WTC11 (cell line): ENCODE measurements around the gene PLXNA1. TPM values are rescaled to one million over a fixed set of nuclear protein-coding genes. Genes with fewer than 3 reads are reported as not detected.

Source experiments
- ATAC-seq: fragments of 200-7000 bp; cut with Tn5 transposase; 2 replicates; pipeline ENCODE4 v1.10.0; 2021; ENCODE audit warnings: mild to moderate bottlenecking, moderate library complexity
- CTCF ChIA-PET: fragments of 300-600 bp; sonication (Branson Sonifier 250); formaldehyde crosslinking; loops from one replicate; lab custom pipeline; 2021; ENCODE audit warnings: antibody characterized with exemption; lab: Charles Lee
- POLR2A ChIA-PET: fragments of 350-600 bp; sonication (Branson Sonifier 250); formaldehyde crosslinking; loops from one replicate; lab custom pipeline; 2021; ENCODE audit warnings: antibody characterized with exemption; lab: Charles Lee
- DNase-seq: peaks from one replicate; pipeline ENCODE4 v3.0.0; 2021; ENCODE audit warnings: low spot score
- H3K27ac Mint-ChIP-seq: 2 replicates; pipeline ENCODE4 v1.8.0; 2021; ENCODE audit warnings: mixed read lengths
- H3K27me3 Mint-ChIP-seq: 2 replicates; pipeline ENCODE4 v1.8.0; 2021; ENCODE audit warnings: low read depth, mild to moderate bottlenecking, moderate library complexity, mixed read lengths
- H3K36me3 Mint-ChIP-seq: 2 replicates; pipeline ENCODE4 v1.8.0; 2021; ENCODE audit warnings: mixed read lengths
- H3K4me1 Mint-ChIP-seq: 2 replicates; pipeline ENCODE4 v1.8.0; 2022; ENCODE audit warnings: mixed read lengths
- H3K4me3 Mint-ChIP-seq: 2 replicates; pipeline ENCODE4 v1.8.0; 2021; ENCODE audit warnings: mild to moderate bottlenecking, moderate library complexity, mixed read lengths
- H3K9me3 Mint-ChIP-seq: 2 replicates; pipeline ENCODE4 v1.8.0; 2021; ENCODE audit warnings: mixed read lengths
- ELF4 ChIP-seq: sonication (generic); formaldehyde crosslinking; IDR thresholded peaks from 2 replicates; pipeline ENCODE4 v1.8.1; 2022; ENCODE audit warnings: low read depth, mild to moderate bottlenecking, moderate library complexity, missing genetic modification reagents
- MXD4 ChIP-seq: fragments of 250-450 bp; sonication (Bioruptor Pico); IDR thresholded peaks from 2 replicates; pipeline ENCODE4 v1.8.0; 2021; ENCODE audit warnings: mild to moderate bottlenecking, moderate library complexity, borderline replicate concordance
- MYBL2 ChIP-seq: sonication (generic); formaldehyde crosslinking; IDR thresholded peaks from 2 replicates; pipeline ENCODE4 v1.8.1; 2023; ENCODE audit warnings: mild to moderate bottlenecking, moderate library complexity, missing genetic modification reagents
- NFE2L1 ChIP-seq: sonication (generic); formaldehyde crosslinking; IDR thresholded peaks from 2 replicates; pipeline ENCODE4 v1.8.1; 2023; ENCODE audit warnings: missing genetic modification reagents
- NR3C1 ChIP-seq: sonication (generic); formaldehyde crosslinking; conservative IDR thresholded peaks from 2 replicates; pipeline ENCODE4 v1.8.1; 2023; ENCODE audit warnings: low read depth, mild to moderate bottlenecking, missing genetic modification reagents
- OVOL2 ChIP-seq: fragments of 250-450 bp; sonication (Bioruptor Pico); IDR thresholded peaks from 2 replicates; pipeline ENCODE4 v1.9.0; 2021; ENCODE audit warnings: mild to moderate bottlenecking, borderline replicate concordance
- PRRX2 ChIP-seq: fragments of 250-450 bp; sonication (Bioruptor Pico); IDR thresholded peaks from 2 replicates; pipeline ENCODE4 v1.8.0; 2021; ENCODE audit warnings: mild to moderate bottlenecking
- SMAD4 ChIP-seq: sonication (generic); formaldehyde crosslinking; IDR thresholded peaks from 2 replicates; pipeline ENCODE4 v1.8.0; 2022; ENCODE audit warnings: mild to moderate bottlenecking, missing genetic modification reagents
- TEAD4 ChIP-seq: sonication (generic); formaldehyde crosslinking; IDR thresholded peaks from 2 replicates; pipeline ENCODE4 v1.8.0; 2022; ENCODE audit warnings: mild to moderate bottlenecking, missing genetic modification reagents
- ZNF138 ChIP-seq: sonication (generic); formaldehyde crosslinking; conservative IDR thresholded peaks from 2 replicates; pipeline ENCODE4 v1.8.1; 2022; ENCODE audit warnings: mild to moderate bottlenecking, moderate library complexity, missing genetic modification reagents
- ZNF416 ChIP-seq: fragments of 250-450 bp; sonication (Bioruptor Pico); IDR thresholded peaks from 2 replicates; pipeline ENCODE4 v1.9.0; 2021; ENCODE audit warnings: mild to moderate bottlenecking, inconsistent platforms
- total RNA-seq: library from RNA; stranded (reverse); gene quantifications from 3 replicates; pipeline ENCODE4 v1.2.3, GENCODE V29; 2021
- TF ChIP-seq, protein P1 (sequence below): sonication (generic); formaldehyde crosslinking; IDR thresholded peaks from 2 replicates; pipeline ENCODE4 v1.8.1; 2023; ENCODE audit warnings: mild to moderate bottlenecking, missing genetic modification reagents, moderate library complexity
- TF ChIP-seq, protein P2 (sequence below): sonication (generic); formaldehyde crosslinking; IDR thresholded peaks from 2 replicates; pipeline ENCODE4 v1.8.0; 2022; ENCODE audit warnings: missing genetic modification reagents
- TF ChIP-seq, protein P3 (sequence below): fragments of 250-450 bp; sonication (Bioruptor Pico); IDR thresholded peaks from 2 replicates; pipeline ENCODE4 v1.9.0; 2021; ENCODE audit warnings: moderate library complexity, mild to moderate bottlenecking, inconsistent platforms, borderline replicate concordance
- TF ChIP-seq, protein P4 (sequence below): fragments of 250-450 bp; sonication (Bioruptor Pico); IDR thresholded peaks from 2 replicates; pipeline ENCODE4 v1.9.0; 2021; ENCODE audit warnings: mild to moderate bottlenecking
- TF ChIP-seq, protein P5 (sequence below): sonication (generic); formaldehyde crosslinking; IDR thresholded peaks from 2 replicates; pipeline ENCODE4 v1.8.1; 2023; ENCODE audit warnings: mild to moderate bottlenecking, moderate library complexity, missing genetic modification reagents
- TF ChIP-seq, protein P6 (sequence below): sonication (generic); formaldehyde crosslinking; IDR thresholded peaks from 2 replicates; pipeline ENCODE4 v1.8.0; 2022; ENCODE audit warnings: mild to moderate bottlenecking, missing genetic modification reagents

Gene PLXNA1
- total RNA-seq, 1 experiment from 2014 or later = 53.8 TPM

DNA sequence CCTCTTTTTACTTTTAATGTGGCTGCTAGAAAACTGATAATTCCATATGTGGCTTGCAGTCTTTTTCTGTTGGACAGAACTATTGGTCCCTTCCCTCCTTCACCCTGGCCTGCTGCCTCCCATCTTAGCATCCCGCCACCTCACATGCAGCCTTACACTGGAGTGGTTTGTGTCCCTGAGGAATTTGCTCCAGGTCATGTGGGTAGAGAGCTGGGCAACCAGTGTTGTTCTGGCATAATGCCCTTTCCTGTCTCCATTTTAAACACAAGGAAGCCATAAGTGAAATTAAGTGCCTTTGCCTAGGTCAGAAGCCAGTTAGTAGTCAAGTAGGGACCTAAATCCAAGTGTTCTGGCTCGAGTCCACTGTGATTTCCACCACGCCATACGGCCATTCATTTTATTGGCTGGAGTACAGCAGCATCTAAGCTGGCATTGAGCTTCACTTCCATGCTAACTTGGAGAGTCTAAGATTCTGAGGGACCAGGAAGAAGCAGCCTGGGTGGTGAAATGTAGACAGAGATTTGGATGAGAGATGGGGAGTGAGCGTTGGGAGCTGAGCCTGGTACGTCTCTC is 46.0 kb upstream of the PLXNA1 start:
- Mint-ChIP-seq H3K27ac (no peak overlapping the region), H3K27me3 (no peaks in the 10 kb centered on the region), H3K36me3 (no peaks in the 10 kb centered on the region), H3K9me3 (no peaks in the 10 kb centered on the region), H3K4me1 (peaks cover 6% of the 10 kb centered on the region), H3K4me3 (no peak overlapping the region)
- POLR2A ChIA-PET = no interaction called here
- ATAC-seq (no peak), DNase-seq (no peak)
- TF ChIP-seq, protein P1, sequence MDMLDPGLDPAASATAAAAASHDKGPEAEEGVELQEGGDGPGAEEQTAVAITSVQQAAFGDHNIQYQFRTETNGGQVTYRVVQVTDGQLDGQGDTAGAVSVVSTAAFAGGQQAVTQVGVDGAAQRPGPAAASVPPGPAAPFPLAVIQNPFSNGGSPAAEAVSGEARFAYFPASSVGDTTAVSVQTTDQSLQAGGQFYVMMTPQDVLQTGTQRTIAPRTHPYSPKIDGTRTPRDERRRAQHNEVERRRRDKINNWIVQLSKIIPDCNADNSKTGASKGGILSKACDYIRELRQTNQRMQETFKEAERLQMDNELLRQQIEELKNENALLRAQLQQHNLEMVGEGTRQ (CRISPR knock-in tag) = no peak
- TF ChIP-seq, protein P2, sequence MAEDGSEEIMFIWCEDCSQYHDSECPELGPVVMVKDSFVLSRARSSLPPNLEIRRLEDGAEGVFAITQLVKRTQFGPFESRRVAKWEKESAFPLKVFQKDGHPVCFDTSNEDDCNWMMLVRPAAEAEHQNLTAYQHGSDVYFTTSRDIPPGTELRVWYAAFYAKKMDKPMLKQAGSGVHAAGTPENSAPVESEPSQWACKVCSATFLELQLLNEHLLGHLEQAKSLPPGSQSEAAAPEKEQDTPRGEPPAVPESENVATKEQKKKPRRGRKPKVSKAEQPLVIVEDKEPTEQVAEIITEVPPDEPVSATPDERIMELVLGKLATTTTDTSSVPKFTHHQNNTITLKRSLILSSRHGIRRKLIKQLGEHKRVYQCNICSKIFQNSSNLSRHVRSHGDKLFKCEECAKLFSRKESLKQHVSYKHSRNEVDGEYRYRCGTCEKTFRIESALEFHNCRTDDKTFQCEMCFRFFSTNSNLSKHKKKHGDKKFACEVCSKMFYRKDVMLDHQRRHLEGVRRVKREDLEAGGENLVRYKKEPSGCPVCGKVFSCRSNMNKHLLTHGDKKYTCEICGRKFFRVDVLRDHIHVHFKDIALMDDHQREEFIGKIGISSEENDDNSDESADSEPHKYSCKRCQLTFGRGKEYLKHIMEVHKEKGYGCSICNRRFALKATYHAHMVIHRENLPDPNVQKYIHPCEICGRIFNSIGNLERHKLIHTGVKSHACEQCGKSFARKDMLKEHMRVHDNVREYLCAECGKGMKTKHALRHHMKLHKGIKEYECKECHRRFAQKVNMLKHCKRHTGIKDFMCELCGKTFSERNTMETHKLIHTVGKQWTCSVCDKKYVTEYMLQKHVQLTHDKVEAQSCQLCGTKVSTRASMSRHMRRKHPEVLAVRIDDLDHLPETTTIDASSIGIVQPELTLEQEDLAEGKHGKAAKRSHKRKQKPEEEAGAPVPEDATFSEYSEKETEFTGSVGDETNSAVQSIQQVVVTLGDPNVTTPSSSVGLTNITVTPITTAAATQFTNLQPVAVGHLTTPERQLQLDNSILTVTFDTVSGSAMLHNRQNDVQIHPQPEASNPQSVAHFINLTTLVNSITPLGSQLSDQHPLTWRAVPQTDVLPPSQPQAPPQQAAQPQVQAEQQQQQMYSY (CRISPR knock-in tag) = no peak
- no peak for TF ChIP-seq NFE2L1
- TF ChIP-seq, protein P3, sequence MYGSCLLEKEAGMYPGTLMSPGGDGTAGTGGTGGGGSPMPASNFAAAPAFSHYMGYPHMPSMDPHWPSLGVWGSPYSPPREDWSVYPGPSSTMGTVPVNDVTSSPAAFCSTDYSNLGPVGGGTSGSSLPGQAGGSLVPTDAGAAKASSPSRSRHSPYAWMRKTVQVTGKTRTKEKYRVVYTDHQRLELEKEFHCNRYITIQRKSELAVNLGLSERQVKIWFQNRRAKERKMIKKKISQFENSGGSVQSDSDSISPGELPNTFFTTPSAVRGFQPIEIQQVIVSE (CRISPR knock-in tag) = no peak
- TF ChIP-seq OVOL2 = no peak
- no peak for TF ChIP-seq PRRX2 (CRISPR knock-in tag)
- TF ChIP-seq, protein P4, sequence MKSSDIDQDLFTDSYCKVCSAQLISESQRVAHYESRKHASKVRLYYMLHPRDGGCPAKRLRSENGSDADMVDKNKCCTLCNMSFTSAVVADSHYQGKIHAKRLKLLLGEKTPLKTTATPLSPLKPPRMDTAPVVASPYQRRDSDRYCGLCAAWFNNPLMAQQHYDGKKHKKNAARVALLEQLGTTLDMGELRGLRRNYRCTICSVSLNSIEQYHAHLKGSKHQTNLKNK (CRISPR knock-in tag) = no peak
- TF ChIP-seq SMAD4 (CRISPR knock-in tag) = no peak
- no peak for TF ChIP-seq MYBL2 (CRISPR knock-in tag)
- TF ChIP-seq NR3C1 (CRISPR knock-in tag) = no peak
- TF ChIP-seq, protein P5, sequence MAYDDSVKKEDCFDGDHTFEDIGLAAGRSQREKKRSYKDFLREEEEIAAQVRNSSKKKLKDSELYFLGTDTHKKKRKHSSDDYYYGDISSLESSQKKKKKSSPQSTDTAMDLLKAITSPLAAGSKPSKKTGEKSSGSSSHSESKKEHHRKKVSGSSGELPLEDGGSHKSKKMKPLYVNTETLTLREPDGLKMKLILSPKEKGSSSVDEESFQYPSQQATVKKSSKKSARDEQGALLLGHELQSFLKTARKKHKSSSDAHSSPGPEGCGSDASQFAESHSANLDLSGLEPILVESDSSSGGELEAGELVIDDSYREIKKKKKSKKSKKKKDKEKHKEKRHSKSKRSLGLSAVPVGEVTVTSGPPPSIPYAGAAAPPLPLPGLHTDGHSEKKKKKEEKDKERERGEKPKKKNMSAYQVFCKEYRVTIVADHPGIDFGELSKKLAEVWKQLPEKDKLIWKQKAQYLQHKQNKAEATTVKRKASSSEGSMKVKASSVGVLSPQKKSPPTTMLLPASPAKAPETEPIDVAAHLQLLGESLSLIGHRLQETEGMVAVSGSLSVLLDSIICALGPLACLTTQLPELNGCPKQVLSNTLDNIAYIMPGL (CRISPR knock-in tag) = no peak
- no peak for TF ChIP-seq ELF4
- no peak for TF ChIP-seq TEAD4 (CRISPR knock-in tag)
- no peak for TF ChIP-seq ZNF416 (CRISPR knock-in tag)
- no peak for TF ChIP-seq MXD4 (CRISPR knock-in tag)
- no peak for TF ChIP-seq ZNF138
- TF ChIP-seq, protein P6, sequence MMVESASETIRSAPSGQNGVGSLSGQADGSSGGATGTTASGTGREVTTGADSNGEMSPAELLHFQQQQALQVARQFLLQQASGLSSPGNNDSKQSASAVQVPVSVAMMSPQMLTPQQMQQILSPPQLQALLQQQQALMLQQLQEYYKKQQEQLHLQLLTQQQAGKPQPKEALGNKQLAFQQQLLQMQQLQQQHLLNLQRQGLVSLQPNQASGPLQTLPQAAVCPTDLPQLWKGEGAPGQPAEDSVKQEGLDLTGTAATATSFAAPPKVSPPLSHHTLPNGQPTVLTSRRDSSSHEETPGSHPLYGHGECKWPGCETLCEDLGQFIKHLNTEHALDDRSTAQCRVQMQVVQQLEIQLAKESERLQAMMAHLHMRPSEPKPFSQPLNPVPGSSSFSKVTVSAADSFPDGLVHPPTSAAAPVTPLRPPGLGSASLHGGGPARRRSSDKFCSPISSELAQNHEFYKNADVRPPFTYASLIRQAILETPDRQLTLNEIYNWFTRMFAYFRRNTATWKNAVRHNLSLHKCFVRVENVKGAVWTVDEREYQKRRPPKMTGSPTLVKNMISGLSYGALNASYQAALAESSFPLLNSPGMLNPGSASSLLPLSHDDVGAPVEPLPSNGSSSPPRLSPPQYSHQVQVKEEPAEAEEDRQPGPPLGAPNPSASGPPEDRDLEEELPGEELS (CRISPR knock-in tag) = no peak
- CTCF ChIA-PET = interaction anchor here (1.1 to 1.4 kb wide), 2 partner anchors 39 to 46 kb away, joined by 3 to 4 read pairs; partner anchors contain the start of gene PLXNA1
